ENCODE data around the gene SLC16A7.
"Not testable (repeated sequence)": the region's sequence is repeated elsewhere in the genome, so short reads cannot be mapped to it uniquely, and the experiment has no call there.

The SLC16A7 gene

DNA sequence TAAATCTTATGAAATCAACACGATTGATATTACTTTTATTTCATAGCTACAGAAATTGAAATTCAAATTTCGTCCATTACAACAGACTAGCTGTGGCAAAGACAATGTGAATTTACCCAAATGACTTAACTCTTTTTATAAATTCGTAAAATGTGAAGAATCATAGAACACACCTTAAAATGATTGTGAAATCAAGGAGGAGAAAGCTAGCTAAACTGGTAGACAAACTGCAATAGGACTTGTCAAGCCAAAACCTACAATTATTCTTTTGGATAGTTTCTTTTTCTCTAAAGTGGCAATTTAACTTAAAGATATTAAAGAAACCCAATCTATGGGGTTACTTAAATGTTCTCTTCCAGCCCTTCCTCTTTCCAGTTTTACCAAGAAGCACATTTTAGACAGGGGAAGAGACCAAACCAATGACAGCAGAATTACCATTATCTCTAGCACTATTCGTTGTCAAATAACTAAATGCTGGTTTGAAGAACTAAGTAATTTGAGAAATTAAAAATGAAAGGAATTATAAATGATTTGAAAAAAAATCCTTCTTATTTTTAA lies 807 bp upstream of the SLC16A7 start:
- DNase-seq (ENCODE audit: low read depth, low spot score), result no peak
- peak overlapping the region; percentile 77 for H3K4me3 ChIP-seq (ENCODE audit: low read depth, low read length)
- TF ChIP-seq, protein P1, sequence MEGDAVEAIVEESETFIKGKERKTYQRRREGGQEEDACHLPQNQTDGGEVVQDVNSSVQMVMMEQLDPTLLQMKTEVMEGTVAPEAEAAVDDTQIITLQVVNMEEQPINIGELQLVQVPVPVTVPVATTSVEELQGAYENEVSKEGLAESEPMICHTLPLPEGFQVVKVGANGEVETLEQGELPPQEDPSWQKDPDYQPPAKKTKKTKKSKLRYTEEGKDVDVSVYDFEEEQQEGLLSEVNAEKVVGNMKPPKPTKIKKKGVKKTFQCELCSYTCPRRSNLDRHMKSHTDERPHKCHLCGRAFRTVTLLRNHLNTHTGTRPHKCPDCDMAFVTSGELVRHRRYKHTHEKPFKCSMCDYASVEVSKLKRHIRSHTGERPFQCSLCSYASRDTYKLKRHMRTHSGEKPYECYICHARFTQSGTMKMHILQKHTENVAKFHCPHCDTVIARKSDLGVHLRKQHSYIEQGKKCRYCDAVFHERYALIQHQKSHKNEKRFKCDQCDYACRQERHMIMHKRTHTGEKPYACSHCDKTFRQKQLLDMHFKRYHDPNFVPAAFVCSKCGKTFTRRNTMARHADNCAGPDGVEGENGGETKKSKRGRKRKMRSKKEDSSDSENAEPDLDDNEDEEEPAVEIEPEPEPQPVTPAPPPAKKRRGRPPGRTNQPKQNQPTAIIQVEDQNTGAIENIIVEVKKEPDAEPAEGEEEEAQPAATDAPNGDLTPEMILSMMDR (IDR thresholded peaks at IDR 0.05; ENCODE audit: insufficient read depth, low read length, missing control alignments), result no peak
- CTCF ChIA-PET, result no interaction called here
- POLR2A ChIA-PET, result interaction anchor here (0.6 to 0.9 kb wide), 2 partner anchors 190 to 553 kb away, joined by 3 to 4 read pairs; no protein-coding TSS in a partner anchor

DNA sequence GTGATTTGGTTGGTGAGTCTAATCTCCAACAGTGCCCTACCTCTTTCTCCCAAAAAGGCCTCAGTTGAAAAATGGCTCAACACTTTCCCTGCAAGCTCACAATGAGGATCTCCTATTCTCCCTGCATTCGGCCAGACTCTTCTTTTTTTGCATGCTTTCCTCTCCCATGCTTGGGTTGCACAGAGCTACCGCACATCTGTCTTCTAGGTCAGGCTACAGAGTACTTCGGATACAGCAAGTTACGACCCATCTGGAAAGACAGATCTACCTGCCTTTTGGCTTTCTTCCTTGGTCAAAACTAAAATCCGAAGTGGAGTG lies 305 bp upstream of the SLC16A7 start:
- CTCF ChIA-PET, result no interaction called here
- DNase-seq (ENCODE audit: low read depth, low spot score), result no peak
- POLR2A ChIA-PET, result interaction anchor here (0.6 to 1.2 kb wide), 4 partner anchors 165 to 553 kb away, joined by 3 to 4 read pairs (median 4); no protein-coding TSS in a partner anchor
- peak overlapping the region; percentile 77 for H3K4me3 ChIP-seq (ENCODE audit: low read depth, low read length)
- TF ChIP-seq, protein P1 (IDR thresholded peaks at IDR 0.05; ENCODE audit: insufficient read depth, low read length, missing control alignments), result no peak

DNA sequence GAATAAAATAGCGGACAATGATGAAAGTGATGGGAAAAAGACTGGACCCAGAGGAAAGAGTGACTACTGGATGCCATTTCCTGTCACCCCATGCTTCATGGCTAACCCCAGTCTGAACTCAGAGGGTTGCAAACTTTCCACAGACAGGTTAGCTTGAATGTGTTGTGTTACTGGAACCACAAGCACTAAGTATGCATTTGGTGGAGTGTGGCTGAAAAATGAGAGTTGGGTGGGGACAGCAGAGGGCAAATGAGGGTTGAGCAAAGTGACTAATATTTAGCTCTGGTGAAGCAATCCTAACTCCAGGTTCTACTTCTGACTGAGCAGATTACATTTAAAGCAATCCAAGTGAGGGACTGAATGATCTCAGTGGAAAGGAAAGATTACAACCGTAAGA lies 1.6 kb downstream of the SLC16A7 start:
- DNase-seq (ENCODE audit: low read depth, low spot score), result peak; percentile 94
- ChIA-PET POLR2A (interaction anchor here (0.9 kb wide), 1 partner anchor 224 kb away, joined by 3 read pairs; no protein-coding TSS in a partner anchor), CTCF (interaction anchor here (1.1 kb wide), 1 partner anchor 210 kb away, joined by 4 read pairs; no protein-coding TSS in a partner anchor)
- peak overlapping the region; percentile 77 for H3K4me3 ChIP-seq (ENCODE audit: low read depth, low read length)
- TF ChIP-seq, protein P1 (IDR thresholded peaks at IDR 0.05; ENCODE audit: insufficient read depth, low read length, missing control alignments), result no peak

DNA sequence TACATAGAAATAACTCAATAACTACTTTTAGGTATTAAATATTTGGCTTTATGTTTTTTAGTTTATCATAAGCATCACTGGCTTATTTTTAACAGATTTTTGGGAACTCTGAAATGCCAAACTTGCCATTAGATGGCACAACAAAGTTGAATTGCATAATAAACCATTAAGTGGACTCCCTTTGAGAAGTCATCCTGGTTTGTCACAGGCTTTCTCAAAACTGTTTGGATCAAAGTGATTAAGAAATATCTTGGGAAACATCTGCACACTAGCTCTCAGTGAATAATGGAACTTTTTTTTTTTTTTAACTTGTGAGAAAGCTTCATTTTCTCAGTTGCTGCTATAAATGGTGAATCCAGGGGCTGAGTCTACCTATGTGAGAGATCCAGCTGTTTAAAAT lies 4.3 kb downstream of the SLC16A7 start:
- TF ChIP-seq, protein P1 (IDR thresholded peaks at IDR 0.05; ENCODE audit: insufficient read depth, low read length, missing control alignments), result no peak
- DNase-seq (ENCODE audit: low read depth, low spot score), result no peak
- ChIA-PET CTCF (no interaction called here), POLR2A (no interaction called here)
- no peak overlapping the region for H3K4me3 ChIP-seq (ENCODE audit: low read depth, low read length)

DNA sequence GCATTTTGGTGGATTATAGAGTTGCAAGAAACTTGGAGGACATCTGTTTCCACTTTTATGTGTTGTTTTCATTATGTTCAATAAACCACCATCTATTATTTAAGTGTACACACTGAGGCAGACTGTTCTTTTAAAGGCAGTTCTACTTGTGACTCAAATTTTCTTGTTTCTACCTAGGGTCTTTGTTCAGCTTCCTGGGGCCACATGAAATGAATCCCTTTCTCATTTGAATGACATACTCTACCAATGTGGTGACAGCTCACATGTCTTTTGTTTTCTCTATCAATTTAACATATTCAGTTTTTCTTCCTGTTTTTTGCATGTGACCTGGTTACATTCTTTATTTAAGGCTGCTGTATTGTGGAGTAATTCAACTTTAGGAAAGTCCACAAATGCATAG lies 7.9 kb downstream of the SLC16A7 start:
- H3K4me3 ChIP-seq (ENCODE audit: low read depth, low read length), result no peak overlapping the region
- ChIA-PET CTCF (interaction anchor here (0.6 to 0.8 kb wide), 2 partner anchors 56 to 159 kb away, joined by 3 read pairs; no protein-coding TSS in a partner anchor), POLR2A (no interaction called here)
- TF ChIP-seq, protein P1 (IDR thresholded peaks at IDR 0.05; ENCODE audit: insufficient read depth, low read length, missing control alignments), result no peak
- no peak for DNase-seq (ENCODE audit: low read depth, low spot score)

DNA sequence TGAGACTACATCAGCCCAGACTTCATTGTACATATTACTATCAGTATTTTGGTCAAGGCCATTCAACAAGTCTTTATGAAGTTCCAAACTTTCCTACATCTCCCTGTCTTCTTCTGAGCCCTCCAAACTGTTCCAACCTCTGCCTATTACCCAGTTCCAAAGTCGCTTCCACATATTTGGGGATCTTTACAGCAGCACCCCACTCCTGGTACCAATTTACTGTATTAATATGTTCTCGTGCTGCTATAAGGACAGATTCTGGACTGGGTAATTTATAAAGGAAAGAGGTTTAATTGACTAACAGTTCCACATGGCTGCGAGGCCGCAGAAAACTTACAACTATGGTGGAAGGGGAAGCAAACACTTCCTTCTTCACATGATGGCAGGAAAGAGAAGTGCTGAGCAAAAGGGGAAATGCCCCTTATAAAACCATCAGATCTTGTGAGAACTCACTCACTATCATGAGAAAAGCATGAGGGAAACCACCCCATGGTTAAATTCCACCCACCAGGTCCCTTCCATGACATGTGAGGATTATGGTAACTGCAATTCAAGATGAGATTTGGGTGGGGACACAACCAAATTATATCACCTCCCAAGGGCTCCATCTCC lies 17.1 kb downstream of the SLC16A7 start:
- H3K4me3 ChIP-seq (ENCODE audit: low read depth, low read length); CTCF ChIA-PET: not testable (repeated sequence)

More for the DNA sequence above, 17.1 kb downstream of the SLC16A7 start:
- POLR2A ChIA-PET; DNase-seq (ENCODE audit: low read depth, low spot score): not testable (repeated sequence)

Data from AG04449 (cell line).